ENCODE results near the gene DTX1.

Gene DTX1

DNA sequence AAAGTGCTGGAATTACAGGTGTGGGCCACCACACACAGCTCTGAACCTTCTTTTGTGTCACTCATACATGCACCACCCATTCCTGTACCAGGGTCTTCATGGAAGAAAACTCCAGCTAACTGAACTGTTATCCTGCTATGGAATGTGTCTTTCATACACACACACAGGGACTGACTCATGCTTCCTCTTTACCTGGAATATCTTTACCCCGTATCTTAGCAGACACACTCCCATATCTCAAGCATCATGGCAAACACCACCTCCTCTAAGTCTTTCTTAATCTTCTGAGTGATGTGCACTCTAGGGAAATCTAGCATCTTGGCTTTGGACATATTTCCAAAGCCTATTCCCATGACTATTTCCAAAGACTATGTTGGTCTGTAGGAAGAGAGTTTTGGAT is 35.0 kb upstream of the DTX1 start:
- no peak overlapping the region for H3K4me3 ChIP-seq (ENCODE audit: low read depth, low read length)
- in situ Hi-C loops (cut with HindIII; ENCODE audit: low sequenced_read_pairs), result no loop called here
- DNase-seq (ENCODE audit: low read depth, low spot score), result no peak
- TF ChIP-seq, protein P1, sequence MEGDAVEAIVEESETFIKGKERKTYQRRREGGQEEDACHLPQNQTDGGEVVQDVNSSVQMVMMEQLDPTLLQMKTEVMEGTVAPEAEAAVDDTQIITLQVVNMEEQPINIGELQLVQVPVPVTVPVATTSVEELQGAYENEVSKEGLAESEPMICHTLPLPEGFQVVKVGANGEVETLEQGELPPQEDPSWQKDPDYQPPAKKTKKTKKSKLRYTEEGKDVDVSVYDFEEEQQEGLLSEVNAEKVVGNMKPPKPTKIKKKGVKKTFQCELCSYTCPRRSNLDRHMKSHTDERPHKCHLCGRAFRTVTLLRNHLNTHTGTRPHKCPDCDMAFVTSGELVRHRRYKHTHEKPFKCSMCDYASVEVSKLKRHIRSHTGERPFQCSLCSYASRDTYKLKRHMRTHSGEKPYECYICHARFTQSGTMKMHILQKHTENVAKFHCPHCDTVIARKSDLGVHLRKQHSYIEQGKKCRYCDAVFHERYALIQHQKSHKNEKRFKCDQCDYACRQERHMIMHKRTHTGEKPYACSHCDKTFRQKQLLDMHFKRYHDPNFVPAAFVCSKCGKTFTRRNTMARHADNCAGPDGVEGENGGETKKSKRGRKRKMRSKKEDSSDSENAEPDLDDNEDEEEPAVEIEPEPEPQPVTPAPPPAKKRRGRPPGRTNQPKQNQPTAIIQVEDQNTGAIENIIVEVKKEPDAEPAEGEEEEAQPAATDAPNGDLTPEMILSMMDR (IDR thresholded peaks at IDR 0.05; ENCODE audit: low read depth, low read length), result no peak

DNA sequence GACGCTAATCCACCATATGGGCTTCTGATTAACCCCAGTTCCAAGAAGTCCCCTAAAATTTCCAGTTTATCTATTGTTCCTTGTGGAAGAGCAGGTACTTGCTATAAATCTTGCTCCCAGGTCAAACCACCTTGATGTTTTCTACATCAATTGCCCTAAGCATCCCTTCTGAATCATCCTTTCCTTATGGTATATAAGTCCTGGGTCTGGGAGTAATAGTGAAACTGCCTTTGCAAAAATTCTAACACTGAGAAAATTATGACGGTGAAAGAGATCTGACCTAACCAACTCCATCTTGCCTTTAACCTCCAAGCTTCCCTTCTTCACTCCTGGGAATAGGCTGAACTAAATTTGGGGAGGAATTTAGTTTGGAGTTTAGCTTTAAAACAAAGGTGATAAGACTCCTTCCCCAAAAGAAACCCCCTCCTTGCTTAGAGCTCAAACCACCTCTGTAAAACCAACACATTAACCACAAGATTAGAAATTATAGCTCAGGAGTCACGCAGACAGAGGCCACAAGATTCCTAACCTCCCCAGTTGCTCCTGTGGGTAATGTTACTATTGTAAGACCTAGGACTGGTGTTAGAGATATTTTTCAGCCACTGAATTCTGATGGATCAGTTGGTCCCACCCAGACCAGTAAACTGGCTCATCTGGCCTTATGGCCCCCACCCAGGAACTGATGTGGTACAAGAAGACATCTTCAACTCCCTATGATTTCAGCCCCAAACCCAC is 33.8 kb upstream of the DTX1 start:
- in situ Hi-C loops (cut with HindIII; ENCODE audit: low sequenced_read_pairs), result no loop called here
- TF ChIP-seq, protein P1 (IDR thresholded peaks at IDR 0.05; ENCODE audit: low read depth, low read length), result no peak
- no peak for DNase-seq (ENCODE audit: low read depth, low spot score)
- H3K4me3 ChIP-seq (ENCODE audit: low read depth, low read length), result no peak overlapping the region

DNA sequence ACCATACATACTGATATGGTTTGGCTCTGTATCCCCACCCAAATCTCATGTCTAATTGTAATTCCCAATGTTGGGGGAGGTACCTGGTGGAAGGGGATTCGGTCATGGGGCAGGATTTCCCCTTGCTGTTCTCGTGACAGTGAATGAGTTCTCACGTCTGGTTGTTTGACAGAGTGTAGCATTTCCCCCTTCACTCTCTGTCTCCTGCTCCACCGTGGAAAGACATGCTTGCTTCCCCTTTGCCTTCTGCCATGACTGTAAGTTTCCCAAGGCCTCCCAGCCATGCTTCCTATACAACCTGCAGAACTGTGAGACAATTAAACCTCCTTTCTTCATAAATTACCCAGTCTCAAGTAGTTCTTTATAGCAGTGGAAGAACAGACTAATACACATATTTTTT is 28.8 kb upstream of the DTX1 start:
- in situ Hi-C loops (cut with HindIII; ENCODE audit: low sequenced_read_pairs), result no loop called here
- DNase-seq (ENCODE audit: low read depth, low spot score), result no peak
- TF ChIP-seq, protein P1 (IDR thresholded peaks at IDR 0.05; ENCODE audit: low read depth, low read length), result no peak
- H3K4me3 ChIP-seq (ENCODE audit: low read depth, low read length), result no peak overlapping the region

DNA sequence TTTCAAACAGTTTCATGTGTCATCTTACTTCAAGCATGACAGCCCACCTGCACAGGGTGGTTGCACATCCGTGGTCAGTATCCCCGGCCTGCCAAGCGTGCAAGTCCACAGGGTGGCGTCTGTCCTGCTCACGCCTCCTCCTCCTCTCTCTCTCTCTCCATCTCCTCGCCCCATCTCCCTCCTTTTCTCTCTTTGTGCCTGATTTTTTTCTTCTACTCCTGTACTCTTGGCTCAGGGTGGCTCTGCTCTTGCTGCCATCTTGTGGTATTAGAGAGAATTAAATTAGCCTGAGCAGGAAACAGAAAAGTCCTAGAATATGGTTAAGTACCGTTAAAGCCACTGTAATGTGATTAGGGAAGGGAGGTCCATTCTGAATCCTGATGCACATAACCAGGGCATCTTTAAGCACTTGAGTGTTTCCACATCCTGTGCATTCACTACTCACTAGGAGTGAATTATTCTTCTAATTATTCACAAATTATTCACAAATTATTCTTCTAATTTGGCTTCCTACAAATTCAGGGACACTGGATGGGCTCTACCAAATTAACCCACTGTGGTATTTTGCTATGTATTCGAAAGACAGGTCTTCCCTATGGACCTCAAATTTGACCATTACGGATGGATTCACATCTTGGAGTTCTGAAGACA is 25.5 kb upstream of the DTX1 start:
- no peak overlapping the region for H3K4me3 ChIP-seq (ENCODE audit: low read depth, low read length)
- DNase-seq (ENCODE audit: low read depth, low spot score), result peak; percentile 74
- in situ Hi-C loops (cut with HindIII; ENCODE audit: low sequenced_read_pairs), result no loop called here
- TF ChIP-seq, protein P1 (IDR thresholded peaks at IDR 0.05; ENCODE audit: low read depth, low read length), result peak; percentile 71

DNA sequence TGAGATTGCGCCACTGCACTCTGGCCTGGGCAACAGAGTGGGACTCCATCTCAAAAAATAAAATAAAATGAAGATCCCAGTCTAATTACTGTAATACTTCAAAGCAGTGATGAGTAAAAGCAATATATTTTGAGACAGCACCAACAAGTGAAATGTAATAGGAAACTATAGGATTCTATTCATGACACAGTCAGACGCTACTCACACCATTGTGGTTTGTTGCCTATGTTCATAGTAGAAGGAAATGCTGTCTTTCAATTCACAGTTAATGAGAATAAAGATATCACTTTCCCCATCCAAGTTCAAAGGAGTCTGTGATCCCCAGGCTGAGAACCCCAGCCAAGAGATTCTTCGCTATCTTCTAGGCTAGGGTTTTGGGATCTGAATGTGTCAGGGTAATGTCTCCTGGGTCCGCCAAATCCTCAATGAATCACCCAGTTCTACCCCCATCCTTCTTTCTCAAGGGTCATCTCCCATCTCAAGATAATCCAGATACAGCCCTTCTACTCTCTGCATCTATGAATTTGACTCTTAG is 16.6 kb upstream of the DTX1 start:
- H3K4me3 ChIP-seq (ENCODE audit: low read depth, low read length), result no peak overlapping the region
- DNase-seq (ENCODE audit: low read depth, low spot score), result no peak
- in situ Hi-C loops (cut with HindIII; ENCODE audit: low sequenced_read_pairs), result no loop called here
- TF ChIP-seq, protein P1 (IDR thresholded peaks at IDR 0.05; ENCODE audit: low read depth, low read length), result no peak

DNA sequence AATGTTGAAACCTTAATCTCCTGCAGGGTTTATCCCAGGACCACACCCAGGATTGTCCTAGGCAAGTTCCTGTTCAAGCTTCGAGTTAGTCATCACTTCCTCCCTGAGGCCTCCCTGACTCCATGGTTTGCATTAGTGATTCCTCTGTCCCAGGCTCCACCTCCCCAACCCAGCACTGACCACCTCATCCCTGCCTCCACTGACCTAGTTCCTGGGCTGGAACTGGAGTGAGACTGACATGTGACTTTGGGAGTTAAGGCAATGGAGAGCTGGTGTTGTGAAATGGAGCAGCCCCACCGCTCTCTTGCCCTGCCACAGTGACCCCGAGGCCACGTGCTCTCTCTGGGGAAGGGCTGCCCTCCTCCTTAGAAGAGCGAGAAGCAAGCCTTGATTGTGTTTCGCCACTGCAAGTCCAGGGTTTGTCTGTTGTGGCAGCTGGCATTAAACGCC is 15.8 kb upstream of the DTX1 start:
- TF ChIP-seq, protein P1 (IDR thresholded peaks at IDR 0.05; ENCODE audit: low read depth, low read length), result no peak
- in situ Hi-C loops (cut with HindIII; ENCODE audit: low sequenced_read_pairs), result no loop called here
- H3K4me3 ChIP-seq (ENCODE audit: low read depth, low read length), result no peak overlapping the region
- peak; percentile 66 for DNase-seq (ENCODE audit: low read depth, low spot score)

Measured in astrocyte of the spinal cord (primary cell).